A549 (cell line): ENCODE measurements around the gene PCDH8. TPM values are rescaled to one million over a fixed set of nuclear protein-coding genes. Genes with fewer than 3 reads are reported as not detected.
"Not testable (repeated sequence)": the region's sequence is repeated elsewhere in the genome, so short reads cannot be mapped to it uniquely, and the experiment has no call there.

Source experiments
- ATAC-seq, 2 experiments: fragments of 200-7000 bp in 1 of 2; fragments of >200 bp in 1 of 2; cut with Nextera tagmentation in 1 of 2; cut with Tn5 transposase in 1 of 2; 3 replicates each; pipeline versions ENCODE4 v1.8.0 to v1.9.1; 2018 to 2020; ENCODE audit warnings: mild to moderate bottlenecking in 1 of 2, moderate library complexity in 1 of 2
- CTCF ChIA-PET: fragments of 300-600 bp; sonication (Branson Sonifier 250); formaldehyde crosslinking; extraction: SDS; loops from one replicate; lab custom pipeline; 2021; ENCODE audit warnings: antibody characterized with exemption, inconsistent platforms; lab: Yijun Ruan, JAX
- POLR2A ChIA-PET: fragments of 350-600 bp; formaldehyde crosslinking; extraction: SDS; loops from one replicate; lab custom pipeline; 2021; ENCODE audit warnings: antibody characterized with exemption, inconsistent platforms; lab: Yijun Ruan, JAX
- DNase-seq, 2 experiments: peaks; one replicate each; pipeline versions ENCODE4 v3.0.0 to v3.0.0-alpha.2; 2011 to 2016; ENCODE audit warnings: low read depth in 1 of 2, low spot score in 1 of 2
- FAIRE-seq: peaks from 2 replicates; lab custom pipeline; 2011; peaks lifted over from hg19 to GRCh38; lab: Jason Lieb, UNC
- H3K27ac ChIP-seq, 2 experiments: fragments of >200 bp; sonication (Bioruptor Twin); formaldehyde crosslinking; 3 replicates each; pipeline ENCODE4 v1.5.1; 2016 to 2017
- H3K4me1 ChIP-seq: fragments of >200 bp; sonication (Bioruptor Twin); formaldehyde crosslinking; 3 replicates; pipeline ENCODE4 v1.6.1; 2016
- H3K4me2 ChIP-seq: fragments of >200 bp; sonication (Bioruptor Twin); formaldehyde crosslinking; 3 replicates; pipeline ENCODE4 v1.6.1; 2016
- H3K4me3 ChIP-seq: fragments of >200 bp; sonication (Bioruptor Twin); formaldehyde crosslinking; 3 replicates; pipeline ENCODE4 v1.5.1; 2016
- H3K9me3 ChIP-seq: fragments of >200 bp; sonication (Bioruptor Twin); formaldehyde crosslinking; 3 replicates; pipeline ENCODE4 v1.6.1; 2016
- CHD2 ChIP-seq: fragments of 150-350 bp; IDR thresholded peaks from 2 replicates; pipeline ENCODE4 v1.6.1; 2014; ENCODE audit warnings: low read length; ENCODE audit not compliant: partially characterized antibody
- E2F6 ChIP-seq: IDR thresholded peaks from 2 replicates; pipeline ENCODE4 v1.6.1; 2012; ENCODE audit warnings: low read depth, borderline replicate concordance
- ELK1 ChIP-seq: fragments of 150-350 bp; IDR thresholded peaks from 2 replicates; pipeline ENCODE4 v1.6.1; 2014; ENCODE audit warnings: low read depth, mild to moderate bottlenecking, low read length
- FOSB ChIP-seq: fragments of 250-450 bp; sonication (Bioruptor Pico); IDR thresholded peaks from 2 replicates; pipeline ENCODE4 v1.5.0; 2020; ENCODE audit warnings: mild to moderate bottlenecking, moderate library complexity
- FOSL2 ChIP-seq, 2 experiments: fragments of 450-650 bp in 1 of 2; fragments of >200 bp in 1 of 2; sonication (Bioruptor Twin) in 1 of 2; formaldehyde crosslinking; IDR thresholded peaks; 2 replicates each; pipeline versions ENCODE4 v1.5.0 to v1.6.1; 2016 to 2020; ENCODE audit warnings: mild to moderate bottlenecking in 1 of 2, moderate library complexity in 1 of 2
- HEYL ChIP-seq: fragments of 250-450 bp; sonication (Bioruptor Pico); IDR thresholded peaks from 2 replicates; pipeline ENCODE4 v1.8.0; 2021; ENCODE audit warnings: mild to moderate bottlenecking, moderate library complexity
- HOXA7 ChIP-seq: fragments of 250-450 bp; sonication (Bioruptor Pico); IDR thresholded peaks from 2 replicates; pipeline ENCODE4 v1.5.0; 2020; ENCODE audit warnings: mild to moderate bottlenecking, moderate library complexity
- HOXB13 ChIP-seq: fragments of 250-450 bp; sonication (Bioruptor Pico); IDR thresholded peaks from 2 replicates; pipeline ENCODE4 v1.5.0; 2020; ENCODE audit warnings: low read depth, mild to moderate bottlenecking, moderate library complexity
- JUNB ChIP-seq: fragments of >200 bp; sonication (Bioruptor Twin); formaldehyde crosslinking; IDR thresholded peaks from 2 replicates; pipeline ENCODE4 v1.6.1; 2016
- KDM1A ChIP-seq: fragments of 200-600 bp; sonication (generic); IDR thresholded peaks from 2 replicates; pipeline ENCODE4 v1.6.1; 2016; ENCODE audit warnings: low read depth, mild to moderate bottlenecking
- KDM5A ChIP-seq: fragments of 200-600 bp; sonication (generic); IDR thresholded peaks from 2 replicates; pipeline ENCODE4 v1.6.1; 2016; ENCODE audit warnings: antibody characterized with exemption, mild to moderate bottlenecking
- MAZ ChIP-seq: fragments of 150-350 bp; IDR thresholded peaks from 2 replicates; pipeline ENCODE4 v1.6.1; 2014; ENCODE audit warnings: antibody characterized with exemption, low read depth, low read length, borderline replicate concordance
- NFE2L2 ChIP-seq: fragments of 150-350 bp; conservative IDR thresholded peaks from 2 replicates; pipeline ENCODE4 v1.6.1; 2014; ENCODE audit warnings: low read length
- POLR2A ChIP-seq: IDR thresholded peaks from 2 replicates; pipeline ENCODE4 v1.6.1; 2012; ENCODE audit warnings: mild to moderate bottlenecking, low read length
- RAD21 ChIP-seq, 2 experiments: fragments of >200 bp in 1 of 2; sonication (Bioruptor Twin) in 1 of 2; formaldehyde crosslinking in 1 of 2; IDR thresholded peaks in 1 of 2; conservative IDR thresholded peaks in 1 of 2; 2 replicates in 1 of 2; 3 replicates in 1 of 2; pipeline ENCODE4 v1.6.1; 2012 to 2018; ENCODE audit warnings: inconsistent platforms in 1 of 2
- RFX5 ChIP-seq: fragments of 450-650 bp; IDR thresholded peaks from 2 replicates; pipeline ENCODE4 v1.7.1; 2014; ENCODE audit warnings: antibody characterized with exemption, mild to moderate bottlenecking, moderate library complexity
- TFCP2L1 ChIP-seq: fragments of 250-450 bp; sonication (Bioruptor Pico); IDR thresholded peaks from 2 replicates; pipeline ENCODE4 v1.5.0; 2021; ENCODE audit warnings: mild to moderate bottlenecking
- TP53 ChIP-seq: fragments of 250-450 bp; sonication (Bioruptor Pico); IDR thresholded peaks from 2 replicates; pipeline ENCODE4 v1.5.0; 2021; ENCODE audit warnings: mild to moderate bottlenecking, moderate library complexity
- USF2 ChIP-seq: fragments of 450-650 bp; IDR thresholded peaks from 2 replicates; pipeline ENCODE4 v1.6.1; 2014; ENCODE audit warnings: antibody characterized with exemption
- ZSCAN20 ChIP-seq: fragments of 250-450 bp; sonication (Bioruptor Pico); IDR thresholded peaks from 2 replicates; pipeline ENCODE4 v1.8.0; 2022; ENCODE audit warnings: mild to moderate bottlenecking, moderate library complexity
- WGBS: methylation state at CpG from one replicate; pipeline ENCODE4 v1.1.6; 2017; ENCODE audit errors: missing lambda C conversion rate; 5-methylcytosine and 5-hydroxymethylcytosine counted together
- polyA plus RNA-seq, 4 experiments: library from polyadenylated mRNA; depleted of rRNA in 3 of 4; stranded (reverse); fragments of >200 nt; fragmentation: RNase III in 1 of 4; extraction: RNeasy Plus Mini Kit Qiagen cat#74134 plus additional on column Dnase treatment in 1 of 4; gene quantifications; 2 replicates in 3 of 4; 3 replicates in 1 of 4; pipeline ENCODE4 v1.2.3, GENCODE V29; 2011 to 2017

PCDH8 gene
- polyA plus RNA-seq, 2 of the 4 experiments (the other 2 are of a cell fraction): not detected

- FAIRE-seq: no peak
- no peak for ATAC-seq
- Histone ChIP-seq H3K9me3 (no peaks in the 10 kb centered on the region), H3K4me3 (no peak overlapping the region), H3K4me1 (no peaks in the 10 kb centered on the region), H3K27ac (no peak overlapping the region), H3K4me2 (no peak overlapping the region)
- POLR2A ChIA-PET: no interaction called here
- no peak for TF ChIP-seq JUNB
- 1% methylated on average over 7 of the region's 7 CpGs for WGBS
- CTCF ChIA-PET: interaction anchor here (1.2 kb wide), 1 partner anchor 15 kb away, joined by 3 read pairs; no protein-coding TSS in a partner anchor
- no peak for DNase-seq
These were observed 15.1 kb downstream of the PCDH8 start for GRCh38 chr13:52833296-52833875.

- no peak for FAIRE-seq
- TF ChIP-seq HOXA7 (CRISPR knock-in tag): no peak
- no peak for TF ChIP-seq HEYL (CRISPR knock-in tag)
- no peak for TF ChIP-seq NFE2L2
- TF ChIP-seq FOSB (CRISPR knock-in tag): no peak
- TF ChIP-seq KDM5A: no peak
- TF ChIP-seq MAZ: no peak
- no peak for TF ChIP-seq POLR2A
- no peak for TF ChIP-seq KDM1A
- DNase-seq: no peak
- no peak for ATAC-seq
- H3K4me3 ChIP-seq: no peak overlapping the region
- 9% methylated on average over 5 of the region's 5 CpGs for WGBS
- no peak overlapping the region for H3K27ac ChIP-seq
- no peaks in the 10 kb centered on the region for H3K4me1 ChIP-seq
- H3K4me2 ChIP-seq: no peak overlapping the region
- POLR2A ChIA-PET: no interaction called here
- CTCF ChIA-PET: no interaction called here
- H3K9me3 ChIP-seq: no peaks in the 10 kb centered on the region
These were observed 16.1 kb downstream of the PCDH8 start for GRCh38 chr13:52832313-52832712.

GRCh38 chr13:52830946-52831345 is 17.5 kb downstream of the PCDH8 start:
- POLR2A ChIA-PET: no interaction called here
- no peaks in the 10 kb centered on the region for H3K9me3 ChIP-seq
- H3K4me1 ChIP-seq: no peaks in the 10 kb centered on the region
- no peak for DNase-seq
- H3K4me3 ChIP-seq: no peak overlapping the region
- WGBS: 46% methylated on average over 2 of the region's 2 CpGs
- no peak overlapping the region for H3K27ac ChIP-seq
- no peak overlapping the region for H3K4me2 ChIP-seq
- CTCF ChIA-PET: no interaction called here
- no peak for ATAC-seq
- FAIRE-seq: no peak
- TF ChIP-seq RAD21 (conservative IDR thresholded peaks at IDR 0.05 in 1 of 2, IDR thresholded peaks at IDR 0.05 in 1 of 2) (no peak), KDM1A (no peak), E2F6 (no peak)

GRCh38 chr13:52827839-52828238 is 20.6 kb downstream of the PCDH8 start:
- FAIRE-seq (no peak), ATAC-seq (no peak)
- Histone ChIP-seq H3K4me3 (no peak overlapping the region), H3K4me1 (no peaks in the 10 kb centered on the region), H3K9me3 (no peaks in the 10 kb centered on the region), H3K4me2 (no peak overlapping the region), H3K27ac (no peak overlapping the region)
- POLR2A ChIA-PET: no interaction called here
- 39% methylated on average over 6 of the region's 7 CpGs for WGBS
- CTCF ChIA-PET: interaction anchor here (3.3 kb wide), 1 partner anchor 19 kb away, joined by 10 read pairs; no protein-coding TSS in a partner anchor
- no peak for TF ChIP-seq NFE2L2
- no peak for TF ChIP-seq RAD21 (conservative IDR thresholded peaks at IDR 0.05 in 1 of 2, IDR thresholded peaks at IDR 0.05 in 1 of 2)
- TF ChIP-seq HOXA7 (CRISPR knock-in tag): no peak
- no peak for TF ChIP-seq USF2
- TF ChIP-seq JUNB: no peak
- TF ChIP-seq FOSL2 (IDR thresholded peaks at IDR 0.05): no peak
- TF ChIP-seq FOSL2 (CRISPR knock-in tag; IDR thresholded peaks at IDR 0.05): no peak
- no peak for TF ChIP-seq KDM1A
- TF ChIP-seq RFX5: no peak
- no peak for TF ChIP-seq ZSCAN20
- TF ChIP-seq TP53 (CRISPR knock-in tag): no peak
- no peak for TF ChIP-seq E2F6
- no peak for TF ChIP-seq TFCP2L1 (CRISPR knock-in tag)
- no peak for TF ChIP-seq CHD2
- TF ChIP-seq ELK1: no peak
- no peak for TF ChIP-seq HOXB13 (CRISPR knock-in tag)
- TF ChIP-seq, all 56 proteins: peak for 0
- no peak for DNase-seq

- H3K27ac ChIP-seq, H3K4me3 ChIP-seq, H3K4me2 ChIP-seq, FAIRE-seq, POLR2A ChIA-PET, ATAC-seq, H3K4me1 ChIP-seq, DNase-seq, CTCF ChIA-PET, H3K9me3 ChIP-seq: not testable (repeated sequence)
- WGBS: no CpG with 5 or more reads among the region's 29 CpGs
These were observed 30.6 kb downstream of the PCDH8 start for GRCh38 chr13:52817886-52818285.
